IPS DF 4.7 (cell line): Measurements from ENCODE around the gene NLRP6.
"Not testable (repeated sequence)": the region's sequence is repeated elsewhere in the genome, so short reads cannot be mapped to it uniquely, and the experiment has no call there.

Experiments
- DNase-seq: peaks from one replicate; pipeline ENCODE4 v3.0.0-alpha.2; 2013; ENCODE audit warnings: low spot score; ENCODE audit errors: extremely low read depth

The NLRP6 gene

GRCh38 chr11:319121-319887, 41.1 kb downstream of the NLRP6 start:
- DNase-seq = not testable (repeated sequence)

- not testable (repeated sequence) for DNase-seq
Measured at GRCh38 chr11:319888-320273, 41.7 kb downstream of the NLRP6 start.

- DNase-seq = no peak
Measured at GRCh38 chr11:324156-324555, 45.9 kb downstream of the NLRP6 start.

- not testable (repeated sequence) for DNase-seq
Measured at GRCh38 chr11:324593-325517, 46.6 kb downstream of the NLRP6 start.

- no peak for DNase-seq
Measured at GRCh38 chr11:325796-326591, 47.8 kb downstream of the NLRP6 start.

- no peak for DNase-seq
Measured at GRCh38 chr11:326592-326841, 48.3 kb downstream of the NLRP6 start.

- no peak for DNase-seq
Measured at GRCh38 chr11:326842-327580, 48.8 kb downstream of the NLRP6 start.

GRCh38 chr11:327581-327923, 49.3 kb downstream of the NLRP6 start:
- DNase-seq = no peak

- no peak for DNase-seq
Measured at GRCh38 chr11:328012-328411, 49.8 kb downstream of the NLRP6 start.

GRCh38 chr11:328516-329100, 50.4 kb downstream of the NLRP6 start:
- DNase-seq = not testable (repeated sequence)

GRCh38 chr11:329886-330253, 51.7 kb downstream of the NLRP6 start:
- no peak for DNase-seq

GRCh38 chr11:330307-330693, 52.1 kb downstream of the NLRP6 start:
- no peak for DNase-seq

- no peak for DNase-seq
Measured at GRCh38 chr11:330694-331357, 52.6 kb downstream of the NLRP6 start.

- no peak for DNase-seq
Measured at GRCh38 chr11:331358-332060, 53.3 kb downstream of the NLRP6 start.

- DNase-seq = no peak
Measured at GRCh38 chr11:332651-333480, 54.7 kb downstream of the NLRP6 start.

GRCh38 chr11:333616-334263, 55.5 kb downstream of the NLRP6 start:
- DNase-seq = not testable (repeated sequence)

- no peak for DNase-seq
Measured at GRCh38 chr11:334264-334994, 56.2 kb downstream of the NLRP6 start.
